Astrocyte of the spinal cord (primary cell): ENCODE data around the gene WIZ.

Experiments used
- DNase-seq: peaks from one replicate; pipeline ENCODE4 v3.0.0; 2011; ENCODE audit warnings: low read depth, low spot score
- H3K4me3 ChIP-seq: 2 replicates; pipeline ENCODE4 v1.5.1; 2011; ENCODE audit warnings: low read depth, mild to moderate bottlenecking, low read length, moderate library complexity
- in situ Hi-C: cut with HindIII; loops from 2 replicates; pipeline ENCODE4 v1.10.0; 2017; ENCODE audit warnings: low sequenced_read_pairs
- TF ChIP-seq, protein P1 (sequence below): IDR thresholded peaks from 2 replicates; pipeline ENCODE4 v1.5.1; 2012; ENCODE audit warnings: low read depth, mild to moderate bottlenecking, low read length, inconsistent platforms

The WIZ gene

DNA sequence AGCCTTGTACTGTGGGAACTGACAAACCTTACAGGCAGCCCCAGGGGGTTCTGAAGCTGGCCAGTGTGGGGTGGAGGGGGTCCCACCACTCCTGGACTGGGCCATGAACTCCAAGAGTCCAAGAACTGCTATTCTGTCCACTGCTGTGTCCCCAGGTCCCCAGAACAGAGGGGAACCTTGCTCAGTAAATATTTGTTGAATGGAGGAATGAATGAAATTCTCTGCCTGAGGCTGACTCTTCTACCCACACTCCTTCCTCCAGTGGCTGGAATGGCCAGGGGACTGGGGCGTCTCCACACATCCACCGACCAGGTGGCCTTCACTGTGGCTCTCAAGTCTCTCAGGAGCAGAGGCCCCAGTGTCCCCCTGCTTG, 11.6 kb downstream of the WIZ start:
- DNase-seq, result no peak
- in situ Hi-C loops, result no loop called here
- TF ChIP-seq, protein P1, sequence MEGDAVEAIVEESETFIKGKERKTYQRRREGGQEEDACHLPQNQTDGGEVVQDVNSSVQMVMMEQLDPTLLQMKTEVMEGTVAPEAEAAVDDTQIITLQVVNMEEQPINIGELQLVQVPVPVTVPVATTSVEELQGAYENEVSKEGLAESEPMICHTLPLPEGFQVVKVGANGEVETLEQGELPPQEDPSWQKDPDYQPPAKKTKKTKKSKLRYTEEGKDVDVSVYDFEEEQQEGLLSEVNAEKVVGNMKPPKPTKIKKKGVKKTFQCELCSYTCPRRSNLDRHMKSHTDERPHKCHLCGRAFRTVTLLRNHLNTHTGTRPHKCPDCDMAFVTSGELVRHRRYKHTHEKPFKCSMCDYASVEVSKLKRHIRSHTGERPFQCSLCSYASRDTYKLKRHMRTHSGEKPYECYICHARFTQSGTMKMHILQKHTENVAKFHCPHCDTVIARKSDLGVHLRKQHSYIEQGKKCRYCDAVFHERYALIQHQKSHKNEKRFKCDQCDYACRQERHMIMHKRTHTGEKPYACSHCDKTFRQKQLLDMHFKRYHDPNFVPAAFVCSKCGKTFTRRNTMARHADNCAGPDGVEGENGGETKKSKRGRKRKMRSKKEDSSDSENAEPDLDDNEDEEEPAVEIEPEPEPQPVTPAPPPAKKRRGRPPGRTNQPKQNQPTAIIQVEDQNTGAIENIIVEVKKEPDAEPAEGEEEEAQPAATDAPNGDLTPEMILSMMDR, result no peak
- no peak overlapping the region for H3K4me3 ChIP-seq

DNA sequence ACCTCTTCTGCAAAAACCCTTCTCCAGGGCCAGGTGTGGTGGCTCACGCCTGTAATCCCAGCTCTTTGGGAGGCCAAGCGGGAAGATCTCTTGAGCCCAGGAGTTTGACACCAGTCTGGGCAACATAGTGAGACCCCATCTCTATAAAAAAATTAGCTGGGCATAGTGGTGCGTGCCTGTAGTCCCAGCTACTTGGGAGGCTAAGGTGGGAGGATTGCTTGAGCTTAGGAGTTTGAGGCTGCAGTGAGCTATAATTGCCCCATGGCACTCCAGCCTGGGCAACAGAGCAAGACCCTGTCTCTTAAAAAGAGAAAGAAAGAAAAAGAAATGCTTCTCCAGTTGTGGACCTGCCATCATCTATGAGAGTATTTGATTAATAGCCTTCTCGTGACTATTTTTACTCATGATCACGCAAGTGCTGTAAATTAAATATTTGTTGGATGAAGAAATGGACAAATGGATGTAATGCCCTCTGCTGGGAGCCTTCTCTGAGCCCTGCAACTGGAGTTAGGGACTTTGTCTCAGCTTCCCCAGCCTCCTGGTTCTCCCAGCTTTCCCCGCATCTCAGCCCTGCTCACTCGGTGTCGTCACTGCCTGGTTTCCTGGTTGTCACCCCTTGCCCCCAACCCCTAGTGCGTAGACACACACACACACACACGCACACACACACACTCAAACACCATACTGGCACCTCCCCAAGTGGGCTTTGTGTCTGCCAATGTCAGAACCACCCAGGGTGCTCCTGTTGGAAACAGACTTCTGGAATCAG, 12.2 kb downstream of the WIZ start:
- TF ChIP-seq, protein P1, result peak; percentile 28
- H3K4me3 ChIP-seq, result no peak overlapping the region
- in situ Hi-C loops, result no loop called here
- no peak for DNase-seq

DNA sequence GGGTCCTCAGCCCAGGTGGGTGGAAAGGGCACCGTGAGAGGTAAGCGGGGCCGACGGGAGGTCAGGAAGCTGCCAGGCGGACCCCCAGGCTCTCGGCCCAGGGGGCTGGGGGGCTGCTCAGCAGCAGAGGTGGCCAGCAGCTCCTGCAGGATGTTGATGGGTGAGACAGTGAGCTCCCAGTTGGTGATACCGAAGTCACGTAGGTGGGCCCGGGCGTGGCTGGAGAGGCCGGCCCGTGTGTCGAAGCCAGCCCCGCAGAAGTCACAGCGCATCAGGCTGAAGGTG, 13.0 kb downstream of the WIZ start:
- TF ChIP-seq, protein P1, result no peak
- in situ Hi-C loops, result no loop called here
- H3K4me3 ChIP-seq, result no peak overlapping the region
- DNase-seq, result no peak

DNA sequence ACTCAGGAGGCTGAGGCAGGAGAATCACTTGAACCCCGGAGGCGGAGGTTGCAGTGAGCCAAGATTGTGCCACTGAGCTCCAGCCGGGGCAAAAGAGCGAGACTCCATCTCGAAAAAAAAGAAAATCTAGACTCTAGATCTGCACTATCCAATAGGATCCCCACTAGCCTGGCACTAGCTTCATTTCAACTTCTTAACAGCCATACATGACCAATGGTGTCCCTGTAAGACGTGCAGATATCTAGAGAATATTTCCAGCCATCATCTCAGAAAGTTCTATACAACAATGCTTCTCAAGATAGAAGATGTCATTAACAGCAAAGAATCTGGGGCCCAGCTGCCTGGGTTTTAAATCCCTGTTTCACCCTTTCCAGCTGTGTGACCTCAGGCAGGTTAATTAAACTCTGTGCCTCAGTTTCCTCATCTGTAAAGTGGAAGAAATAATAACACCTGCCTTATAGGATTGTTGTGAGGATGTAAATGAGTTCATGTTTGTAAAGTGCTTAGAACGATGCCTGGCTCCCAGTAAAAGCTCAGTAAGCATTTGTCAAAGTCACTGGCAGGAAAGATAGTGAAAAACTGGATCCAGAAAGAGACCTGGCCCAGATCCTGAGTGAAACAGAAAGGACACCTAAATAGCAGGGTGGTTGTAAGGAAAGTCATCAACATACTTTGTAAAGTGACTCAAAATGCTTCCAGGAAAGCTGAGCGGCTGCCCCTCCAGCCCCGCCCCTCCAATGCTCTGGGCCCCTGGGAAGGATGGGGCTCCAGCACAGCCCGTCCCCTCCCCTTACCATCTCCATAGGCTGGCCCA, 13.5 kb downstream of the WIZ start:
- in situ Hi-C loops, result no loop called here
- TF ChIP-seq, protein P1, result no peak
- DNase-seq, result no peak

DNA sequence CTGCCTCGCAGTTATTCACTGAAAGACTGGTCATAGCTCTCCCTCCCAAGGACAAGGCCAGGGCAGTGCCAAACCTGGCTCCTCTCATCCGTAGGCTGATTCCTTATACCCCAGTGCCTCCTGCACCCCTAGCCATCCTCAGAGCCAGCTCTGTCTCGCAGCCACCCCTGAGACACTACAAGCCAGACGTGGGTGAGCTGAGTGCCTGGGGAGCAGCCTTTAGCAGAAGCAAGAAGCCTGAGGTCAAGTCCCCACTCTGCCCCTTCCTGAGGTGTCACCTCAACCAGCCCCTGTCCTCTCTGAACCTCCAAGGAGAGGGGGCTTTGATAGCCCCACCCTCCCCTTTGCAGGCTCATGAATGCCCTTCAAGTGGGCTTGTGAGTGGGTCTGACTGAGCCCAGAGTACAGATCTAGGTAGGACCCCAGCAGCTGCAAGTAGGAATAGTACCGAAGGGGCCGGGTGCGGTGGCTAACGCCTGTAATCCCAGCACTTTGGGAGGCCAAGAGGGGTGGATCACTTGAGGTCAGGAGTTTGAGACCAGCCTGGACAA, 16.2 kb downstream of the WIZ start:
- peak overlapping the region; percentile 59 for H3K4me3 ChIP-seq
- in situ Hi-C loops, result no loop called here
- no peak for DNase-seq
- TF ChIP-seq, protein P1, result no peak

More for the DNA sequence above, 13.5 kb downstream of the WIZ start:
- no peak overlapping the region for H3K4me3 ChIP-seq

DNA sequence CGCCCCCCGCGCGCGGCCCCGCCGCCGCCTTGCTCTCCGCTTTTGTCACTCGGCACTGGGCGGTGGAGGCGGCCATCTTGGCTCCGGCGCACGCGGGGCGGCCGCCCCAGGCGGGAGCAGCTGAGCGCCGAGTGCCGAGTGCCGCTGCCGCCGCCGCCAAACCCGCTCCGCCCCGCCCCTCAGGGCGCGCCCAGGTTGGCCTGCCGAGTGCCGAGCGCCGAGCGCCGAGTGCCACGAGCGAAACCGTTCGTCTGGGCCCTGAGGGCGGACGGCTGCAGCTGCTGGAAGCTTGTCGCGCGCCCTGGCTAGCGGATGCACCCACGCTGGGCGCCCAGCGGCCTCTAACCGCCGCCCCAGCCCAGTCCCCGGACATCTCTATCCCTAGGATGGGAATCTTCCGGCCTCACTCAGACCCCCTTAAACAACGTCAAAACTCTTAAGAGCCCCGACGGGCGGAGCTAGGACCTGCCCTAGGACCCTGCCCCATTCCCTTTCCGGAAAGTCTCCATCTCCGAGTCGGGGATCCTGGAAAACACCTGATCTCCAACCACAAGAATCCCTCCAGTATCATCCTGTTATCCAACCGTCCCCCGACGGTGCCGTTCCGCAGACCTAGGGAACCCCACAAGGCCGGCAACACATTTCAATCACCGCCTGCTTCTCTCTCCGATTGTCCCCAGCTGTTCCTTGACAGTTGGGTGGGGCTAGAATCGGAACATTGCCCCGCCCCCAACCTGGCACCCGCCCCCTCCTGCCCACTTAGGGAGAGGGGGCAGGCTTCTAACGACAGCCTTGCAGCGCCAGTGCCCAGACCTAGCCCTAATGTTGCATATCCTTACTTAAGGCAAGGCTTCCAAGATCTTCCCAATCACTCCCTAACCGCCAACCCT, 16.9 kb downstream of the WIZ start:
- in situ Hi-C loops, result no loop called here
- peak overlapping the region; percentile 82 for H3K4me3 ChIP-seq

More for the DNA sequence above, 16.9 kb downstream of the WIZ start:
- TF ChIP-seq, protein P1, result no peak
- peak; percentile 89 for DNase-seq
